Measurements from ENCODE around the gene VWA3A. TPM values are rescaled to one million over a fixed set of nuclear protein-coding genes. Genes with fewer than 3 reads are reported as not detected.

The VWA3A gene
- total RNA-seq, 1 donor from 2014 or later, result 0.56 TPM

- H3K4me1 Mint-ChIP-seq (ENCODE audit: unreplicated experiment), result no peaks in the 10 kb centered on the region
- no peak for DNase-seq (ENCODE audit: low spot score)
- no peak for TF ChIP-seq CTCF (IDR thresholded peaks at IDR 0.05; ENCODE audit: unreplicated experiment)
- no peaks in the 10 kb centered on the region for H3K9me3 Mint-ChIP-seq (ENCODE audit: unreplicated experiment)
- no peak overlapping the region for H3K27ac Mint-ChIP-seq (ENCODE audit: unreplicated experiment)
- no peaks in the 10 kb centered on the region for H3K36me3 Mint-ChIP-seq (ENCODE audit: low read depth, unreplicated experiment)
- no peak overlapping the region for H3K4me3 Mint-ChIP-seq (ENCODE audit: unreplicated experiment)
- H3K27me3 Mint-ChIP-seq (ENCODE audit: unreplicated experiment), result no peaks in the 10 kb centered on the region
Observed at GRCh38 chr16:22181426-22181825, 89.1 kb downstream of the VWA3A start.

DNA sequence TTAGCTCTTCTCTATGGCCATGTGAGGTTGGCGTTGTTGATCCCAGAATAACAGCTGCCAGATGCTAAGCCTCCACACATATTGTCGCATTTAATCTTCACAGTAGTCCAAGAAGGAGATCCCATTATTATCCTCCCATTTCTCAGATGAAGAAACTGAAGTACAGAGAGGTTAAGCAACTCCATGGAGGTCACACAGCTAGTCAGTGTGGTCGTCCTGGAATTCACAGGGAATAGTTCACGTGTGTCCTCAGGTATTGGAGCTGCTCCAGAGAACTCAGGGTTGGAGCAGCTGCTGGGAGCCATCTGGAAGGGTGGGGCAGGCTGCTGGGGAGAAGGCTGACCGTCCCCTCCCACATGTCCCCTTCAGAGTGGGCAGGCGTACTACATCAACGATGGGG is 89.5 kb downstream of the VWA3A start:
- DNase-seq (ENCODE audit: low spot score), result no peak
- Mint-ChIP-seq H3K9me3 (ENCODE audit: unreplicated experiment) (no peaks in the 10 kb centered on the region), H3K27ac (ENCODE audit: unreplicated experiment) (no peak overlapping the region), H3K4me3 (ENCODE audit: unreplicated experiment) (no peak overlapping the region), H3K4me1 (ENCODE audit: unreplicated experiment) (no peaks in the 10 kb centered on the region), H3K36me3 (ENCODE audit: low read depth, unreplicated experiment) (no peaks in the 10 kb centered on the region), H3K27me3 (ENCODE audit: unreplicated experiment) (no peaks in the 10 kb centered on the region)
- TF ChIP-seq CTCF (IDR thresholded peaks at IDR 0.05; ENCODE audit: unreplicated experiment), result no peak

GRCh38 chr16:22183335-22183734 is 91.0 kb downstream of the VWA3A start:
- no peak overlapping the region for H3K27ac Mint-ChIP-seq (ENCODE audit: unreplicated experiment)
- no peak for DNase-seq (ENCODE audit: low spot score)
- H3K36me3 Mint-ChIP-seq (ENCODE audit: low read depth, unreplicated experiment), result no peaks in the 10 kb centered on the region
- no peaks in the 10 kb centered on the region for H3K9me3 Mint-ChIP-seq (ENCODE audit: unreplicated experiment)
- no peak overlapping the region for H3K4me3 Mint-ChIP-seq (ENCODE audit: unreplicated experiment)
- H3K4me1 Mint-ChIP-seq (ENCODE audit: unreplicated experiment), result peaks cover 2% of the 10 kb centered on the region
- no peaks in the 10 kb centered on the region for H3K27me3 Mint-ChIP-seq (ENCODE audit: unreplicated experiment)
- no peak for TF ChIP-seq CTCF (IDR thresholded peaks at IDR 0.05; ENCODE audit: unreplicated experiment)

GRCh38 chr16:22183901-22184614 is 91.7 kb downstream of the VWA3A start:
- no peaks in the 10 kb centered on the region for H3K9me3 Mint-ChIP-seq (ENCODE audit: unreplicated experiment)
- no peak overlapping the region for H3K27ac Mint-ChIP-seq (ENCODE audit: unreplicated experiment)
- H3K4me3 Mint-ChIP-seq (ENCODE audit: unreplicated experiment), result no peak overlapping the region
- no peak for TF ChIP-seq CTCF (IDR thresholded peaks at IDR 0.05; ENCODE audit: unreplicated experiment)
- no peaks in the 10 kb centered on the region for H3K36me3 Mint-ChIP-seq (ENCODE audit: low read depth, unreplicated experiment)
- H3K27me3 Mint-ChIP-seq (ENCODE audit: unreplicated experiment), result peaks cover 4% of the 10 kb centered on the region
- peaks cover 10% of the 10 kb centered on the region for H3K4me1 Mint-ChIP-seq (ENCODE audit: unreplicated experiment)
- DNase-seq (ENCODE audit: low spot score), result no peak

- Mint-ChIP-seq H3K27me3 (ENCODE audit: unreplicated experiment) (peaks cover 8% of the 10 kb centered on the region), H3K4me1 (ENCODE audit: unreplicated experiment) (peaks cover 15% of the 10 kb centered on the region), H3K36me3 (ENCODE audit: low read depth, unreplicated experiment) (no peaks in the 10 kb centered on the region), H3K9me3 (ENCODE audit: unreplicated experiment) (no peaks in the 10 kb centered on the region), H3K27ac (ENCODE audit: unreplicated experiment) (no peak overlapping the region), H3K4me3 (ENCODE audit: unreplicated experiment) (no peak overlapping the region)
- DNase-seq (ENCODE audit: low spot score), result no peak
- TF ChIP-seq CTCF (IDR thresholded peaks at IDR 0.05; ENCODE audit: unreplicated experiment), result no peak
Observed at GRCh38 chr16:22184615-22184968, 92.3 kb downstream of the VWA3A start.
